Breast epithelium (tissue), 3 donors: ENCODE measurements around the gene SSH2.

ENCODE experiments used
- POLR2A ChIP-seq: fragments of 450-650 bp; IDR thresholded peaks from one replicate; pipeline ENCODE4 v1.6.1; 2016; ENCODE audit warnings: antibody characterized with exemption, mild to moderate bottlenecking, moderate library complexity
- TF ChIP-seq, protein P1 (sequence below), 3 donors: fragments of 450-650 bp; IDR thresholded peaks; one replicate each; pipeline ENCODE4 v1.5.1; 2016 to 2017; ENCODE audit warnings: antibody characterized with exemption in 3 of 3, mild to moderate bottlenecking in 3 of 3, moderate library complexity in 3 of 3

DNA sequence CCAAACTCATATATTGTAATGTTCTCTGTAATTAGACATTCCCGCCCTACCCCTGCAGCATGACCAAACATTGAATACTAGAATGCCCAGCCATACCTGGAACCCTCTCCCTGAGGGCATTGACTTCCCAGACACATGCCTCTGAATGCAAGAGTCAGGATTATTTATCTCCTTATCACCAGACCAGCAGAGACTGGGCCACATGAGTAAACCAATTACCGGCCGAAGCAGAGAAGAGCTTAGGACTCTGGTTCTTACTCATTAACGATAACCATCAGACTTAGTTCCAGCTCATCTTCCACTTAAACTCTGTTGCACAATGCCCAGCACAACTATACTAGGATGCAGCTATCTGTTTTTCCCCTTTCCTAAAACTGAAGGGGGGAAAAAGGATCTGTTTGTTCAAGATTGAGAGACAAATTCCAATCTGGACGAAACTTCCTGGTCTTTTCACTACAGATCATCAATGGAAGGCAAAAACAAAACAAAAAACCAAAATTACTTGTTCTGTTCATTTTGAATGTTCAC, 219.1 kb downstream of the SSH2 start:
- TF ChIP-seq, protein P1, sequence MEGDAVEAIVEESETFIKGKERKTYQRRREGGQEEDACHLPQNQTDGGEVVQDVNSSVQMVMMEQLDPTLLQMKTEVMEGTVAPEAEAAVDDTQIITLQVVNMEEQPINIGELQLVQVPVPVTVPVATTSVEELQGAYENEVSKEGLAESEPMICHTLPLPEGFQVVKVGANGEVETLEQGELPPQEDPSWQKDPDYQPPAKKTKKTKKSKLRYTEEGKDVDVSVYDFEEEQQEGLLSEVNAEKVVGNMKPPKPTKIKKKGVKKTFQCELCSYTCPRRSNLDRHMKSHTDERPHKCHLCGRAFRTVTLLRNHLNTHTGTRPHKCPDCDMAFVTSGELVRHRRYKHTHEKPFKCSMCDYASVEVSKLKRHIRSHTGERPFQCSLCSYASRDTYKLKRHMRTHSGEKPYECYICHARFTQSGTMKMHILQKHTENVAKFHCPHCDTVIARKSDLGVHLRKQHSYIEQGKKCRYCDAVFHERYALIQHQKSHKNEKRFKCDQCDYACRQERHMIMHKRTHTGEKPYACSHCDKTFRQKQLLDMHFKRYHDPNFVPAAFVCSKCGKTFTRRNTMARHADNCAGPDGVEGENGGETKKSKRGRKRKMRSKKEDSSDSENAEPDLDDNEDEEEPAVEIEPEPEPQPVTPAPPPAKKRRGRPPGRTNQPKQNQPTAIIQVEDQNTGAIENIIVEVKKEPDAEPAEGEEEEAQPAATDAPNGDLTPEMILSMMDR (IDR thresholded peaks at IDR 0.05): no peak
- TF ChIP-seq POLR2A: no peak
